ENCODE measurements around the gene ACBD7.

The ACBD7 gene

GRCh38 chr10:15118615-15119014 lies 30.0 kb upstream of the ACBD7 start:
- no peak for TF ChIP-seq TAF1 (IDR thresholded peaks at IDR 0.05; ENCODE audit: low read depth)
- no peak for TF ChIP-seq ZBTB7A (IDR thresholded peaks at IDR 0.05; ENCODE audit: low read depth)
- TF ChIP-seq USF1 (IDR thresholded peaks at IDR 0.05): no peak

GRCh38 chr10:15116225-15116624 lies 27.6 kb upstream of the ACBD7 start:
- TF ChIP-seq MAX (IDR thresholded peaks at IDR 0.05): no peak
- no peak for TF ChIP-seq EP300 (IDR thresholded peaks at IDR 0.05; ENCODE audit: borderline replicate concordance)
- TF ChIP-seq CEBPB (IDR thresholded peaks at IDR 0.05): no peak
- no peak for TF ChIP-seq REST (IDR thresholded peaks at IDR 0.05; ENCODE audit: low read depth)
- no peak for TF ChIP-seq CREB1 (IDR thresholded peaks at IDR 0.05; ENCODE audit: low read depth)
- no peak for TF ChIP-seq YY1 (IDR thresholded peaks at IDR 0.05; ENCODE audit: low read depth)
- TF ChIP-seq RAD21 (IDR thresholded peaks at IDR 0.05; ENCODE audit: low read depth): no peak
- TF ChIP-seq TCF12 (IDR thresholded peaks at IDR 0.05; ENCODE audit: low read depth): no peak
- TF ChIP-seq ZBTB7A (IDR thresholded peaks at IDR 0.05; ENCODE audit: low read depth): no peak
- TF ChIP-seq TAF1 (IDR thresholded peaks at IDR 0.05; ENCODE audit: low read depth): no peak
- no peak for TF ChIP-seq NFIC (IDR thresholded peaks at IDR 0.05)
- TF ChIP-seq FOXM1 (IDR thresholded peaks at IDR 0.05; ENCODE audit: borderline replicate concordance, low read depth): no peak
- TF ChIP-seq EGR1 (IDR thresholded peaks at IDR 0.05): no peak
- TF ChIP-seq TEAD4 (IDR thresholded peaks at IDR 0.05): no peak
- TF ChIP-seq USF1 (IDR thresholded peaks at IDR 0.05): no peak

GRCh38 chr10:15113766-15114165 lies 25.2 kb upstream of the ACBD7 start:
- TF ChIP-seq REST (IDR thresholded peaks at IDR 0.05; ENCODE audit: low read depth): no peak
- TF ChIP-seq EGR1 (IDR thresholded peaks at IDR 0.05): no peak
- no peak for TF ChIP-seq RAD21 (IDR thresholded peaks at IDR 0.05; ENCODE audit: low read depth)
- no peak for TF ChIP-seq USF1 (IDR thresholded peaks at IDR 0.05)
- TF ChIP-seq NFIC (IDR thresholded peaks at IDR 0.05): no peak
- no peak for TF ChIP-seq CEBPB (IDR thresholded peaks at IDR 0.05)
- no peak for TF ChIP-seq TEAD4 (IDR thresholded peaks at IDR 0.05)
- no peak for TF ChIP-seq EP300 (IDR thresholded peaks at IDR 0.05; ENCODE audit: borderline replicate concordance)
- TF ChIP-seq ZBTB7A (IDR thresholded peaks at IDR 0.05; ENCODE audit: low read depth): no peak
- TF ChIP-seq MAX (IDR thresholded peaks at IDR 0.05): no peak

GRCh38 chr10:15112657-15113056 lies 24.1 kb upstream of the ACBD7 start:
- TF ChIP-seq REST (IDR thresholded peaks at IDR 0.05; ENCODE audit: low read depth) (no peak), FOXM1 (IDR thresholded peaks at IDR 0.05; ENCODE audit: borderline replicate concordance, low read depth) (no peak), CEBPB (IDR thresholded peaks at IDR 0.05) (no peak), CREB1 (IDR thresholded peaks at IDR 0.05; ENCODE audit: low read depth) (no peak), ZBTB7A (IDR thresholded peaks at IDR 0.05; ENCODE audit: low read depth) (no peak)
